ENCODE measurements around the gene ROGDI. TPM values are rescaled to one million over a fixed set of nuclear protein-coding genes. Genes with fewer than 3 reads are reported as not detected.

ROGDI gene
- total RNA-seq, result 28.5 TPM

- DNase-seq (ENCODE audit: low read depth in 2 of 3, low spot score in 2 of 3), result peak in 2 of 3 donors; percentile 43 to 65
Observed at GRCh38 chr16:4801962-4802658, at the start of gene ROGDI. TSS of gene ROGDI (minus strand) at chr16:4802633. CDS start at chr16:4802571, 62 bp downstream.

- no peak for DNase-seq (ENCODE audit: low read depth in 2 of 3, low spot score in 2 of 3)
Observed at GRCh38 chr16:4850211-4850610, 47.8 kb upstream of the ROGDI start.

- DNase-seq (ENCODE audit: low read depth in 2 of 3, low spot score in 2 of 3), result peak; percentile 29 to 38 (median 37)
Observed at GRCh38 chr16:4847774-4848587, 45.5 kb upstream of the ROGDI start.

GRCh38 chr16:4846901-4847773 lies 44.7 kb upstream of the ROGDI start, which contains the start of the genes GLYR1 and UBN1:
TSS of gene GLYR1 (minus strand) at chr16:4847288. CDS start at chr16:4847265, 23 bp downstream.
TSS of gene UBN1 (plus strand) at chr16:4847481. CDS start at chr16:4852918, 5,437 bp downstream.
- DNase-seq (ENCODE audit: low read depth in 2 of 3, low spot score in 2 of 3), result peak; percentile 96 to 98 (median 98)

GRCh38 chr16:4846503-4846900 lies 44.1 kb upstream of the ROGDI start:
- DNase-seq (ENCODE audit: low read depth in 2 of 3, low spot score in 2 of 3), result peak; percentile 6 to 57 (median 50)

GRCh38 chr16:4840984-4841383 lies 38.6 kb upstream of the ROGDI start:
- DNase-seq (ENCODE audit: low read depth in 2 of 3, low spot score in 2 of 3), result no peak

GRCh38 chr16:4839942-4840341 lies 37.5 kb upstream of the ROGDI start:
- DNase-seq (ENCODE audit: low read depth in 2 of 3, low spot score in 2 of 3), result no peak

- DNase-seq (ENCODE audit: low read depth in 2 of 3, low spot score in 2 of 3), result no peak
Observed at GRCh38 chr16:4837733-4838501, 35.5 kb upstream of the ROGDI start.

- no peak for DNase-seq (ENCODE audit: low read depth in 2 of 3, low spot score in 2 of 3)
Observed at GRCh38 chr16:4836727-4837126, 34.3 kb upstream of the ROGDI start.

GRCh38 chr16:4833584-4833983 lies 31.2 kb upstream of the ROGDI start:
- DNase-seq (ENCODE audit: low read depth in 2 of 3, low spot score in 2 of 3), result no peak

GRCh38 chr16:4832698-4833343 lies 30.4 kb upstream of the ROGDI start:
- no peak for DNase-seq (ENCODE audit: low read depth in 2 of 3, low spot score in 2 of 3)

- DNase-seq (ENCODE audit: low read depth in 2 of 3, low spot score in 2 of 3), result no peak
Observed at GRCh38 chr16:4831616-4832015, 29.2 kb upstream of the ROGDI start.

GRCh38 chr16:4830408-4830807 lies 28.0 kb upstream of the ROGDI start:
- no peak for DNase-seq (ENCODE audit: low read depth in 2 of 3, low spot score in 2 of 3)

GRCh38 chr16:4828567-4829321 lies 26.3 kb upstream of the ROGDI start:
- DNase-seq (ENCODE audit: low read depth in 2 of 3, low spot score in 2 of 3), result no peak

- no peak for DNase-seq (ENCODE audit: low read depth in 2 of 3, low spot score in 2 of 3)
Observed at GRCh38 chr16:4826980-4827379, 24.5 kb upstream of the ROGDI start.

GRCh38 chr16:4826526-4826925 lies 24.1 kb upstream of the ROGDI start:
- DNase-seq (ENCODE audit: low read depth in 2 of 3, low spot score in 2 of 3), result no peak

- DNase-seq (ENCODE audit: low read depth in 2 of 3, low spot score in 2 of 3), result no peak
Observed at GRCh38 chr16:4825196-4825595, 22.8 kb upstream of the ROGDI start.

- no peak for DNase-seq (ENCODE audit: low read depth in 2 of 3, low spot score in 2 of 3)
Observed at GRCh38 chr16:4820652-4821051, 18.2 kb upstream of the ROGDI start.

Data from hematopoietic multipotent progenitor cell (in vitro differentiated cells).